Measurements from ENCODE around the gene MAPK14. TPM values are rescaled to one million over a fixed set of nuclear protein-coding genes. Genes with fewer than 3 reads are reported as not detected.

Gene MAPK14
- total and polyA plus RNA-seq, 10 of the 15 experiments (the other 5 are each of a cell fraction or from before 2014, with no cell fraction given), result 12.5 to 59.5 (median 43.0) TPM

DNA sequence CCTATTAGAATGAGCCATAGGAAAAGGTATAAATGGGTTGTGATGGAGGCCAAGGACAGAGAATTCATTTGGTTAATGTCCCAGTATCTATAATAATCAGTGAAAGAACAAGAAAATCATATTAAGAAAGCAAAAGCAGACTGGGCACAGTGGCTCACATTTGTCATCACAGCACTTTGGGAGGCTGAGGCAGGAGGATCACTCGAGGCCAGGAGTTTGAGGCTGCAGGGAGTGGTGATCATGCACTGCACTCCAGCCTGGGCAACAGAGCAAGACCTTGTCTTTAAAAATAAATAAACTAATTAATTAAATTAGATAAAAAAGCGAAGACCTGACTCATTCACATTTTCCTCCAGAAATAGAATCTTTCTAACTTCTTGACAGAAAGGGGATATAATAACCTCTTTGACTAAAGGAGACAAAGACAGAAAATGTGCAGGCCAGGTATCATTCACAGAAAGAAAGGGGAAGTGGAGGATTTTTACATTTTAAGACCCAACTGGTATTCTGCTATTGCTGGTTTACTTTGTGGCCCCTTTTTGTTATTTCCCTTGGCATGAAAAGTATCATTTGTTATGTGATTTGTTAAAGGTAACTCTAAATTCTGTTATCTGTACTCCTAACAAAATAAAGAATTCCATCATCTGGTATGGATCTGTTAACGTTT is 70.8 kb downstream of the MAPK14 start:
- WGBS (ENCODE audit: insufficient coverage, insufficient replicate concordance, low lambda C conversion rate, missing lambda C conversion rate), result 96% methylated on average over 3 of the region's 3 CpGs
- in situ Hi-C loops (cut with MboI) (loop anchor here (5.0 kb wide), 1 partner anchor 71 kb away; the partner anchor contains the start of gene MAPK14), intact Hi-C loops (cut with micrococcal nuclease; ENCODE audit: unreplicated experiment) (no loop called here)
- POLR2A ChIA-PET, result interaction anchor here (1.4 to 4.1 kb wide), 2 partner anchors 16 to 70 kb away, joined by 5 to 27 read pairs; partner anchors contain the start of gene MAPK14
- ATAC-seq, result no peak
- RAD21 ChIA-PET (ENCODE audit: unreplicated experiment), result interaction anchor here (0.6 kb wide), 1 partner anchor 113 kb away, joined by 3 read pairs; no protein-coding TSS in a partner anchor
- Histone ChIP-seq H3K9ac (ENCODE audit: control insufficient read depth, insufficient read depth, low read length) (no peak overlapping the region), H3K27me3 (replicated peaks in 1 of 2; ENCODE audit: control insufficient read depth in 2 of 2, insufficient read depth in 2 of 2, low read length in 1 of 2) (no peaks in the 10 kb centered on the region), H3K4me2 (ENCODE audit: control insufficient read depth, insufficient read depth) (no peak overlapping the region), H3K9me3 (replicated peaks; ENCODE audit: control insufficient read depth, insufficient read depth, low read length) (no peaks in the 10 kb centered on the region), H3K4me1 (ENCODE audit: control insufficient read depth, insufficient read depth, low read length) (peaks cover 7% of the 10 kb centered on the region; the same call in 1 of the 2 replicates), H3K27ac (ENCODE audit: control insufficient read depth, insufficient read depth) (no peak overlapping the region), H3K79me2 (ENCODE audit: control insufficient read depth, insufficient read depth, low read length) (no peaks in the 10 kb centered on the region), H3K36me3 (ENCODE audit: control insufficient read depth in 2 of 2, insufficient read depth in 2 of 2, low read length in 1 of 2) (peaks cover 1 to 9% of the 10 kb centered on the region in 2 experiments; a peak in 2 of 4 replicates), H3K4me3 (no peak overlapping the region), H2AFZ (ENCODE audit: control insufficient read depth, low read depth, low read length) (no peak overlapping the region), H4K20me1 (ENCODE audit: control insufficient read depth, insufficient read depth) (no peaks in the 10 kb centered on the region)
- TSS peak; percentile 6 for BruUV-seq (replicated peaks)
- SMC1A ChIA-PET (ENCODE audit: uncharacterized antibody, unreplicated experiment), result interaction anchor here (0.9 to 8.8 kb wide), 3 partner anchors 15 to 70 kb away, joined by 3 to 167 read pairs (median 23); partner anchors contain the start of gene MAPK14
- DNase-seq (ENCODE audit: low read depth, low spot score), result no peak
- no peak for FAIRE-seq
- CTCF ChIA-PET, result interaction anchor here (1.0 to 4.1 kb wide), 3 partner anchors 15 to 262 kb away, joined by 3 to 33 read pairs (median 4); no protein-coding TSS in a partner anchor
- TF ChIP-seq, protein P1, sequence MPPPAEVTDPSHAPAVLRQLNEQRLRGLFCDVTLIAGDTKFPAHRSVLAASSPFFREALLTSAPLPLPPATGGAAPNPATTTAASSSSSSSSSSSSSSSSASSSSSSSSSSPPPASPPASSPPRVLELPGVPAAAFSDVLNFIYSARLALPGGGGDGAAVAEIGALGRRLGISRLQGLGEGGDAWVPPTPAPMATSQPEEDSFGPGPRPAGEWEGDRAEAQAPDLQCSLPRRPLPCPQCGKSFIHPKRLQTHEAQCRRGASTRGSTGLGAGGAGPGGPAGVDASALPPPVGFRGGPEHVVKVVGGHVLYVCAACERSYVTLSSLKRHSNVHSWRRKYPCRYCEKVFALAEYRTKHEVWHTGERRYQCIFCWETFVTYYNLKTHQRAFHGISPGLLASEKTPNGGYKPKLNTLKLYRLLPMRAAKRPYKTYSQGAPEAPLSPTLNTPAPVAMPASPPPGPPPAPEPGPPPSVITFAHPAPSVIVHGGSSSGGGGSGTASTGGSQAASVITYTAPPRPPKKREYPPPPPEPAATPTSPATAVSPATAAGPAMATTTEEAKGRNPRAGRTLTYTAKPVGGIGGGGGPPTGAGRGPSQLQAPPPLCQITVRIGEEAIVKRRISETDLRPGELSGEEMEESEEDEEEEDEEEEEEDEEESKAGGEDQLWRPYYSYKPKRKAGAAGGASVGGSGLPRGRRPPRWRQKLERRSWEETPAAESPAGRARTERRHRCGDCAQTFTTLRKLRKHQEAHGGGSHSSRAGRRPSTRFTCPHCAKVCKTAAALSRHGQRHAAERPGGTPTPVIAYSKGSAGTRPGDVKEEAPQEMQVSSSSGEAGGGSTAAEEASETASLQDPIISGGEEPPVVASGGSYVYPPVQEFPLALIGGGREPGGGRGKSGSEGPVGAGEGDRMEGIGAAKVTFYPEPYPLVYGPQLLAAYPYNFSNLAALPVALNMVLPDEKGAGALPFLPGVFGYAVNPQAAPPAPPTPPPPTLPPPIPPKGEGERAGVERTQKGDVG (CRISPR knock-in tag; IDR thresholded peaks at IDR 0.05), result no peak
- peak; percentile 70 for TF ChIP-seq SPI1 (IDR thresholded peaks at IDR 0.05; ENCODE audit: borderline replicate concordance, insufficient read depth, low read depth, low read length)
- TF ChIP-seq KAT2A (conservative IDR thresholded peaks at IDR 0.05; ENCODE audit: control insufficient read depth, low read depth, low read length), result no peak
- no peak for TF ChIP-seq NFIC (IDR thresholded peaks at IDR 0.05; ENCODE audit: low read depth, low read length)
- no peak for TF ChIP-seq MTA2 (IDR thresholded peaks at IDR 0.05; ENCODE audit: low read depth)
